HepG2 (cell line): ENCODE data around the gene POLDIP3. TPM values are rescaled to one million over a fixed set of nuclear protein-coding genes. Genes with fewer than 3 reads are reported as not detected.

Experiments
- AKAP8 ChIP-seq: sonication (generic); formaldehyde crosslinking; IDR thresholded peaks from 2 replicates; pipeline ENCODE4 v1.5.1; 2020; ENCODE audit warnings: mild to moderate bottlenecking, missing genetic modification reagents
- ARID4A ChIP-seq: sonication (generic); formaldehyde crosslinking; IDR thresholded peaks from 2 replicates; pipeline ENCODE4 v1.5.0; 2020; ENCODE audit warnings: mild to moderate bottlenecking, missing genetic modification reagents, borderline replicate concordance
- ARNTL ChIP-seq: sonication (generic); formaldehyde crosslinking; IDR thresholded peaks from 2 replicates; pipeline ENCODE4 v1.4.0; 2020; ENCODE audit warnings: mild to moderate bottlenecking, missing genetic modification reagents
- ATF7-NPFF ChIP-seq: sonication (generic); formaldehyde crosslinking; IDR thresholded peaks from 2 replicates; pipeline ENCODE4 v1.8.1; 2023; ENCODE audit warnings: mild to moderate bottlenecking, low read depth, missing genetic modification reagents, moderate library complexity
- BHLHE40 ChIP-seq: IDR thresholded peaks from 2 replicates; pipeline ENCODE4 v1.6.1; 2011; ENCODE audit warnings: low read length, improper control_type of control experiment
- HMG20A ChIP-seq: IDR thresholded peaks from 2 replicates; pipeline ENCODE4 v1.6.1; 2016; ENCODE audit warnings: borderline replicate concordance
- KDM2A ChIP-seq: sonication (generic); formaldehyde crosslinking; IDR thresholded peaks from 2 replicates; pipeline ENCODE4 v1.4.0; 2020; ENCODE audit warnings: low read depth, missing genetic modification reagents, borderline replicate concordance
- KDM5B ChIP-seq: sonication (generic); formaldehyde crosslinking; IDR thresholded peaks from 2 replicates; pipeline ENCODE4 v1.4.0; 2020; ENCODE audit warnings: missing genetic modification reagents, mild to moderate bottlenecking, borderline replicate concordance
- NKX3-1 ChIP-seq: sonication (generic); formaldehyde crosslinking; IDR thresholded peaks from 2 replicates; pipeline ENCODE4 v1.5.0; 2020; ENCODE audit warnings: missing genetic modification reagents
- NONO ChIP-seq, 2 experiments: fragments of 450-650 bp in 1 of 2; sonication (generic) in 1 of 2; formaldehyde crosslinking in 1 of 2; IDR thresholded peaks in 1 of 2; conservative IDR thresholded peaks in 1 of 2; 2 replicates each; pipeline versions ENCODE4 v1.6.1 to v1.8.0; 2017 to 2022; ENCODE audit warnings: mild to moderate bottlenecking in 1 of 2, missing genetic modification reagents in 1 of 2, moderate library complexity in 1 of 2
- PPARG ChIP-seq: conservative IDR thresholded peaks from 2 replicates; pipeline ENCODE4 v1.6.1; 2016; ENCODE audit warnings: missing biosample characterization, missing genetic modification reagents
- RARA ChIP-seq: IDR thresholded peaks from 2 replicates; pipeline ENCODE4 v1.6.1; 2016; ENCODE audit warnings: missing genetic modification reagents, missing compliant biosample characterization
- RFXANK ChIP-seq: IDR thresholded peaks from 2 replicates; pipeline ENCODE4 v1.6.1; 2016
- SOX13 ChIP-seq, 3 experiments: fragments of 450-650 bp in 1 of 3; sonication (generic) in 1 of 3; formaldehyde crosslinking in 1 of 3; IDR thresholded peaks in 2 of 3; conservative IDR thresholded peaks in 1 of 3; 2 replicates each; pipeline versions ENCODE4 v1.5.0 to v1.6.1; 2016 to 2020; ENCODE audit warnings: antibody characterized with exemption in 1 of 3, mild to moderate bottlenecking in 1 of 3, missing compliant biosample characterization in 1 of 3, missing genetic modification reagents in 1 of 3, moderate library complexity in 1 of 3
- YEATS4 ChIP-seq: sonication (generic); formaldehyde crosslinking; IDR thresholded peaks from 2 replicates; pipeline ENCODE4 v1.4.0; 2020; ENCODE audit warnings: missing genetic modification reagents, borderline replicate concordance
- ZFP36 ChIP-seq: fragments of 150-350 bp; IDR thresholded peaks from 2 replicates; pipeline ENCODE4 v1.6.1; 2018; ENCODE audit warnings: borderline replicate concordance, low read length, low read depth; ENCODE audit not compliant: partially characterized antibody
- ZMYM4 ChIP-seq: sonication (generic); formaldehyde crosslinking; IDR thresholded peaks from 2 replicates; pipeline ENCODE4 v1.8.1; 2023; ENCODE audit warnings: mild to moderate bottlenecking, missing genetic modification reagents
- ZNF251 ChIP-seq: sonication (generic); formaldehyde crosslinking; IDR thresholded peaks from 2 replicates; pipeline ENCODE4 v1.9.0; 2021; ENCODE audit warnings: mild to moderate bottlenecking, missing genetic modification reagents
- ZNF790 ChIP-seq: sonication (generic); formaldehyde crosslinking; IDR thresholded peaks from 2 replicates; pipeline ENCODE4 v1.8.0; 2022; ENCODE audit warnings: missing genetic modification reagents, mild to moderate bottlenecking, borderline replicate concordance
- ZSCAN5A ChIP-seq: sonication (generic); formaldehyde crosslinking; IDR thresholded peaks from 2 replicates; pipeline ENCODE4 v1.8.0; 2022; ENCODE audit warnings: mild to moderate bottlenecking, missing genetic modification reagents, borderline replicate concordance
- polyA plus RNA-seq, 8 experiments: library from polyadenylated mRNA; depleted of rRNA in 3 of 8; stranded (reverse) in 7 of 8; unstranded in 1 of 8; fragments of >200 nt; fragmentation: Illumina TruSeq in 4 of 8; extraction: Trizol in 4 of 8; gene quantifications; 2 replicates each; pipeline versions ENCODE4 v1.2.1 to v1.2.3, GENCODE V29; 2011 to 2016; ENCODE audit warnings: low read depth in 4 of 8, missing spikeins in 1 of 8, mixed read lengths in 1 of 8; ENCODE audit not compliant: insufficient read depth in 1 of 8
- total RNA-seq, 5 experiments: library from RNA; depleted of rRNA; stranded (reverse); fragments of >200 nt; fragmentation: Illumina TruSeq; extraction: Trizol; gene quantifications; 2 replicates each; pipeline ENCODE4 v1.2.3, GENCODE V29; 2016; ENCODE audit warnings: low read depth in 1 of 5
- TF ChIP-seq, protein P1 (sequence below): IDR thresholded peaks from 2 replicates; pipeline ENCODE4 v1.6.1; 2016; ENCODE audit warnings: low read depth, control low read depth

POLDIP3 gene
- total and polyA plus RNA-seq, 2 of the 13 experiments (the other 11 are each of a cell fraction or from before 2014, with no cell fraction given) = 45.8 to 47.4 TPM

GRCh38 chr22:42648368-42649245 lies 33.9 kb upstream of the POLDIP3 start (continued):
- no peak for TF ChIP-seq ZSCAN5A (CRISPR knock-in tag)
- TF ChIP-seq HMG20A = peak; percentile 38; the same call in 1 of the 2 replicates
- peak; percentile 60; the same call in 1 of the 2 replicates for TF ChIP-seq AKAP8 (CRISPR knock-in tag)
- TF ChIP-seq NONO (IDR thresholded peaks at IDR 0.05) = no peak
- peak; percentile 79 for TF ChIP-seq NONO (CRISPR knock-in tag; conservative IDR thresholded peaks at IDR 0.05)
- no peak for TF ChIP-seq BHLHE40
- TF ChIP-seq ARNTL = no peak
- peak; percentile 79; the same call in 1 of the 2 replicates for TF ChIP-seq KDM5B
- peak; percentile 92 for TF ChIP-seq ARID4A (CRISPR knock-in tag)
- peak; percentile 42; the same call in 1 of the 2 replicates for TF ChIP-seq PPARG (CRISPR knock-in tag)
- 0 out of 2 replicates have a peak, but pooled peaks have one; percentile 2 for TF ChIP-seq ZNF790 (CRISPR knock-in tag)
- no peak for TF ChIP-seq ZNF251 (CRISPR knock-in tag)
- no peak for TF ChIP-seq ZFP36
- 0 out of 2 replicates have a peak, but pooled peaks have one; percentile 80 for TF ChIP-seq NKX3-1 (CRISPR knock-in tag)
- no peak for TF ChIP-seq RFXANK (CRISPR knock-in tag)
- peak; percentile 66 for TF ChIP-seq KDM2A (CRISPR knock-in tag)
- TF ChIP-seq SOX13 (IDR thresholded peaks at IDR 0.05) = no peak
- TF ChIP-seq SOX13 (CRISPR knock-in tag; conservative IDR thresholded peaks at IDR 0.05 in 1 of 2, IDR thresholded peaks at IDR 0.05 in 1 of 2) = peak in 1 of 2 experiments; percentile 46; a peak in 1 of 4 replicates
- peak; percentile 37; the same call in 1 of the 2 replicates for TF ChIP-seq YEATS4 (CRISPR knock-in tag)
- TF ChIP-seq, protein P1, sequence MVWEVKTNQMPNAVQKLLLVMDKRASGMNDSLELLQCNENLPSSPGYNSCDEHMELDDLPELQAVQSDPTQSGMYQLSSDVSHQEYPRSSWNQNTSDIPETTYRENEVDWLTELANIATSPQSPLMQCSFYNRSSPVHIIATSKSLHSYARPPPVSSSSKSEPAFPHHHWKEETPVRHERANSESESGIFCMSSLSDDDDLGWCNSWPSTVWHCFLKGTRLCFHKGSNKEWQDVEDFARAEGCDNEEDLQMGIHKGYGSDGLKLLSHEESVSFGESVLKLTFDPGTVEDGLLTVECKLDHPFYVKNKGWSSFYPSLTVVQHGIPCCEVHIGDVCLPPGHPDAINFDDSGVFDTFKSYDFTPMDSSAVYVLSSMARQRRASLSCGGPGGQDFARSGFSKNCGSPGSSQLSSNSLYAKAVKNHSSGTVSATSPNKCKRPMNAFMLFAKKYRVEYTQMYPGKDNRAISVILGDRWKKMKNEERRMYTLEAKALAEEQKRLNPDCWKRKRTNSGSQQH (CRISPR knock-in tag) = peak; percentile 40; the same call in 1 of the 2 replicates
- peak; percentile 81 for TF ChIP-seq RARA
- 0 out of 2 replicates have a peak, but pooled peaks have one; percentile 34 for TF ChIP-seq ZMYM4 (CRISPR knock-in tag)
- no peak; the same call in 1 of the 2 replicates for TF ChIP-seq ATF7-NPFF
